HG03558 (cell line): ENCODE measurements around the gene NOTCH2.

ENCODE experiments used
- ATAC-seq: cut with Tn5 transposase; IDR thresholded peaks from one replicate; pipeline ENCODE4 v1.9.1; 2021; ENCODE audit warnings: moderate number of reproducible peaks; ENCODE audit not compliant: unreplicated experiment; ENCODE audit errors: extremely low read depth

NOTCH2 gene

DNA sequence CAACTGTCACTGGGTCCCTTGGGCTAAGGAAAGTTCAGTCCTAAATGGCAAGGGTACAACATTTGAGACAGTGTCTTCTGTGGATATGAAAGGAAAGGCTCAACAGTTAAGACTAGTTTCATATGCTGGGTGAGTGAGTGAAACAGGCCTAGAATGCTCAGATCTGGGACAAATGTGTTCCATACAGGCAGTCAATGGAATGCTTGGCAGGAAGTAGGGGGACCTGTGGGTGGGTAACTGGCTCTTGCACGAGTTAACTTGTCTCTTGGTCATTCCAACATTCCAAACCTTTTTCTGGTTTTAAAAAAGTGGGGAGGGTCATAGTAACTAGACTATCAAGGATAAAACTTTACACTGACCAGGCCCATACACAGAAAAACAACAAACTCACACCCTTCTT, 155.4 kb downstream of the NOTCH2 start:
- no peak for ATAC-seq

- no peak for ATAC-seq
These were observed 156.5 kb downstream of the NOTCH2 start for GRCh38 chr1:119912963-119913362.

GRCh38 chr1:119911775-119912174, 157.7 kb downstream of the NOTCH2 start:
- no peak for ATAC-seq

- no peak for ATAC-seq
These were observed 158.8 kb downstream of the NOTCH2 start for GRCh38 chr1:119910618-119911017.

GRCh38 chr1:119909890-119910596, 159.4 kb downstream of the NOTCH2 start:
- no peak for ATAC-seq

DNA sequence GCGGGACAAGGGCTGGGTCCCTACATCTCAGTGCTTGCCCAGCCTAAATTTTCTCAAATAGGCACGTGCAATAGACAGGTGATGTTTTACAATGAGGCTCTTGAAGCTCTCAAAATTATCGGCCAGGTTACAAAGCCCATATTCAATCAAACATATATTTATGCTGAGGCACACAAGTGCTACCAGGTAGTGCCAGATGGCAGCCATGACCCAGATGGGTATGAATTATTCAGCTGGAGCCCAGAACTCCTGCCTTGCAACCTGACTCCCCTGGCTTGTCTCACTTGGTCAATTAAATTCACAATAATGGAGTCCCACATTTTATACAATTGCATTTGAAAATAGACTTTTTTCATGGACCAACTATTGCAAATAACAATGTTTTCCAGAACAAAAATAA, 160.8 kb downstream of the NOTCH2 start:
- no peak for ATAC-seq

DNA sequence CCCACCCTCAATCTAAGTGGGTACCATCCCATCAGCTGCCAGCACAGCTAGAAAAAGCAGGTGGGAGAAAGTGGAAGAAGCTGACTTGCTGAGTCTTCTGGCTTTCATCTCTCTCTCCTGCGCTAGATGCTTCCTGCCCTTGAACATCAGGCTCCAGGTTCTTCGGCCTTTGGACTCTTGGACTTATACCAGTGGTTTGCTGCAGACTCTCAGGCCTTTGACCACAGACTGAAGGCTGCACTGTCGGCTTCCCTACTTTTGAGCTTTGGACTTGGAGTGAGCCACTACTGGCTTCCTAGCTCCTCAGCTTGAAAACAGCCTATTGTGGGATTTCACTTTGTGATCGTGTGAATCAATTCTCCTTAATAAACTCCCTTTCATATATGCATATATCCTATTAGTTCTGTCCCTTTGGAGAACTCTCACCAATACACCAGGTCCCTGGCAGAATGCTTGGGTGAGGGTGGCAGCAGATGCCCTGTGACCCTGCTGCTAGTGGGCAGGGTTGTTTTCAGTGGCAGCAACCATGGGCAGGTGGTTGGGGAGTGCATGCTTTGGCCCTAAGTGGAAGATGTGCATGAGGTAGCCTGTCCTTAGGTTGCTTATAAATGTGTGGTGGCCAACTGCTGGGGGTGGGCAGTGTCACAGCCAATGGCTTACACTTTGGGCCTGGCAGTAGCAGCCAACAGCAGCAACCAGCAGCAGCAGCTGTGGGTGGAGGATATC, 162.4 kb downstream of the NOTCH2 start:
- no peak for ATAC-seq

GRCh38 chr1:119903443-119903835, 166.0 kb downstream of the NOTCH2 start:
- no peak for ATAC-seq

GRCh38 chr1:119902775-119903442, 166.6 kb downstream of the NOTCH2 start:
- ATAC-seq = no peak

DNA sequence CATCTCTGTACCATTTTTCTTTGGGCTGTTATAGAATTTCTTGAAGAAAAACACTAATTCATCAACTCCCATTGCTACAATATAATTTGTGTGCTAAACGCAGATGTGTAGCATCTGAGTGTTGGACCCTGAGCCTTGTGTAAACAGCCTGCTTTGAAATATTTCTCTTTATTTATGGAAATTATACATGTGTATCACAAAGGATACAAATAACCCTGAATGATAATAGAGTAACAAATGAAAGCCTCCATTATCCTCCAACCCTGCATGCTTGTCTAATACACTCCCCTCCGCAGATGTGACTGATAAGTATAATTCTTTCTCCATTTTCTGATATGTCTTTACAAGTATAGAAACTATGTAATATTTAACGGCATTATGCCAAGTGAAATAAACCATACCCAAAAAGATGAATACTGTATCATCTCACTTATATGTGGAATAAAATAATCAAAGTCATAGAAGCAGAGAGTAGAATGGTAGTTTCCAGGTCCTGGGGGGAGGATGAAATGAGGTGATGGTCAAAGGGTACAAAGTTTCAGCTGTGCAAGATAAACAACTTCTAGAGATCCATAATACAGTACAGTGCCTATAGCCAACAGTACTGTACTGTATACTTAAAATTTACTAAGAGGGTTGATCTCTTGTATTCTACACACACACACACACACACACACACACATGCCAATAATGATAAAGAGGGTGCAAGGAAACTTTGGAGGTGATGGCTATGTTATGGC, 170.3 kb downstream of the NOTCH2 start:
- ATAC-seq = no peak

DNA sequence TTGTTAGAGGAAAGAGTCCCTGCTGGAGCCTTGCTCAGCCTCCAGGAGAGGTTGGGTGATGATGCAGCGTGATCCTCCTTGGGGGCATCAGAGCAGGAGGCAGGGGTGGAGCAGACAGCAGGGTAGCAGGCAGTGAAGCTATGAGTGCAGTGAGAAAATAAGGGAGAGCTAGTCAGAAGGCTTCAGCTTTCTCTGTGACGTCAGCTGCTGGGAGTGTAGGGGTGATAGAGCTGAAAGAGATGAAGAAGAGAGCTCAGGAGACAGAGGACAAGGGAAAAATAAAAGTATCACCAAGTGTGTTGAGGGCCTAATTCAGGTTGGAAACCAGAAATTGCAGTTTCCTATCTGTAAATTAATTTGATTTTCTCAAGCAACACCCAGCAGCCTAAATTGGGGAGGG, 170.9 kb downstream of the NOTCH2 start:
- no peak for ATAC-seq

- no peak for ATAC-seq
These were observed 173.2 kb downstream of the NOTCH2 start, which contains the start of gene ADAM30 for GRCh38 chr1:119896303-119896702. TSS of gene ADAM30 (minus strand) at chr1:119896515. CDS start at chr1:119896336, 179 bp downstream.

- no peak for ATAC-seq
These were observed 174.4 kb downstream of the NOTCH2 start for GRCh38 chr1:119895102-119895501.

DNA sequence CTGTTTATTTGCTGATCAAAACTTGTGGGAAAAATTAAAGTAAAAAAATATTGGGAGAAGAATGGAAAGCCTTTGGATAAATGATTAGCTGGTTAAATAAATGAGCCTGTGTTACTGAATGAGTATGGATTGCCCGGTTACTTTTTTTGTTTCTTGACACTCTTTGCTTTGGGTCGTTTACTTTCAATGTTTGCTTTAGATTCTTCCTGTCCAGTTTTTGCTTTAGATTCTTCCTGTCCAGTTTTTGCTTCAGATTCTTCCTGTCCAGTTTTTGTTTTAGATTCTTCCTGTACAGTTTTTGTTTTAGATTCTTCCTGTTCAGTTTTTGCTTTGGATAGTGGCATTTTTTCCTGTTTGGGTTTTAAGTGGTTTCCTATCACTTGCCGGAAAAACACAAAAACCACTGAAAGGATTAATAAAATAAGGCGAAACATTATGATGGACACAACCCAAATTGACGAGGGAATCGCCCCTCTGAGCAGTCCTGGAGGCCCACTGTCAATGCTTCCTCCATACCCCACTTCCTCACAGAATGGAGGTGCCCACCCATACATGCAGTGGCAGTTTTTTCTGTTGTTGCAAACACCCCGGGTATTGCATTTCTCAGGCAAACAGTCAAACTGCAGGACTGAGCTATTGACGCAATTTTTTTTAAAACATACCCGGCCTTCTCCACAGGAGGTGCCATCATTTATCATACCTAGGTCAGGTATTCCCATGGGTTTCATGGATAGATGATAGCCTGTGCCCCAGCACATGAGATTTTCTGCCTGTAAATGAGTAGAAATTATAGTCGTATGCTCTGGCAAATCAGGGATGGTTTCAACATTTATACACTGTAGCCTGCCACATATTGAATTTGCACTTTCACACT, 175.4 kb downstream of the NOTCH2 start:
- ATAC-seq = no peak

DNA sequence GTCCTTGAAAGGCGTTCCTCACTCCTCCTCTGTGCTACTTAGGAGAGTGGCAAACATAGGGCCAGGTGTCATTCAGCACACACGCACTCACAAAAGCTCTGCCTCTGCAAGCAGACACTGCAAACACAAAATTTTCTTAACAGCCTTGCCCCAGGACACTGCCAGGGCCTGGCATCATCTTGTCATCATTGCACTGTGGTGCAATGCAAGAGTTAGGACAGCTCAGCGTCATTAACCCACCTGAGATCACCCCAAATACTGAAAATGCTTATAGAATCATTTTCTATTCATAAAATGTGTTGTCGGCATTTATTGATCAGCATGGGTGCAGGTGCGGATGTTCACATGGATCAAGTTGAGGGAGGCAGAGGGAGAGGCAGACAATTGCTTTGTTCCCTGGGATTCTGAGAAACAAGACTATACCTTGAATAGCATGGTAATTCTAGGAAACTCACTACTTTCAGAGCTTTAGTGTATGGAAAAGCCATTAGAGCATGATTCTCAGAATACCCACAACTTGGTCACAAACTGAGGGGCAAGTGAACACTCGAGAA, 176.1 kb downstream of the NOTCH2 start:
- ATAC-seq = no peak

- no peak for ATAC-seq
These were observed 178.1 kb downstream of the NOTCH2 start for GRCh38 chr1:119891386-119891785.

GRCh38 chr1:119888476-119888875, 181.0 kb downstream of the NOTCH2 start:
- no peak for ATAC-seq

- ATAC-seq = no peak
These were observed 182.0 kb downstream of the NOTCH2 start for GRCh38 chr1:119887427-119887826.
